HG02588 (cell line): ENCODE measurements around the gene PCLO.

Source experiments
- ATAC-seq: cut with Tn5 transposase; IDR thresholded peaks from one replicate; pipeline ENCODE4 v1.9.1; 2021; ENCODE audit warnings: mild to moderate bottlenecking, moderate library complexity; ENCODE audit not compliant: unreplicated experiment

Gene PCLO

DNA sequence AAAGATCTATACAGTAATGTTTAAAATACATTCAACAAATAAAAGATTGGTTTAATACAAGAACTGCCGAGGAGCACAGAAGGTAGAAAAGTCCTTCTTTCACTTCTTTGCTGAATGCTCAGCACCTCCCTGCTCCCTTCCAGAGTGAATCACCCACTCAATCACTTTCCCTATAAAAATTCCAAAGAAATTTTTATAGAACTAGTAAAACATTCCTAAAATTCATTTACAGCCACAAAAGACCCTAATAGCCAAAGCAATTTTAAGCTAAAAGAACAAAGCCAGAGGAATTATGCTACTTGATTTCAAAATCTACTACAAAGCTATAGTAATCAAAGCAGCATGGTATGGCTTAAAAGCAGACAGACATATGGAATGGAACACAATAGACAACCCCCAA, 320.9 kb downstream of the PCLO start:
- ATAC-seq: no peak

DNA sequence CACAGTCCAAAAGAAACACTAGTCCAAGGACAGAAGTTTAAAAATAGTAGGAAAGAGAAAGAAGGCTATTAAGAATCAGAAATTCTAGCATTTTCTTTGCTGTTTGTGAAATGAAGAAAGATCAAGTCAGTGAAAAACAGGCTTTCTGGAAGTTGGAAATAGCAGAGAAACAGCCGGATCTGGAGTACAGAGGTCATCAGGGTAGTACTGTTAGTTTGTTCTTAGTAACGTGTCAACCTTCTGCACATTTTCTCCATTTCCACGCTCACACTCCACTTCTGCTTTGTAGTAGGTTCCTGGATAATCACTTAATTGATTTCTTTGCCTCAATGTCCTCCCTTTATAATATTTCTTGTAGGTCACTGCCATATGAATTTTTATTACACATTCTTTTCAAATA, 322.6 kb downstream of the PCLO start:
- ATAC-seq: no peak

DNA sequence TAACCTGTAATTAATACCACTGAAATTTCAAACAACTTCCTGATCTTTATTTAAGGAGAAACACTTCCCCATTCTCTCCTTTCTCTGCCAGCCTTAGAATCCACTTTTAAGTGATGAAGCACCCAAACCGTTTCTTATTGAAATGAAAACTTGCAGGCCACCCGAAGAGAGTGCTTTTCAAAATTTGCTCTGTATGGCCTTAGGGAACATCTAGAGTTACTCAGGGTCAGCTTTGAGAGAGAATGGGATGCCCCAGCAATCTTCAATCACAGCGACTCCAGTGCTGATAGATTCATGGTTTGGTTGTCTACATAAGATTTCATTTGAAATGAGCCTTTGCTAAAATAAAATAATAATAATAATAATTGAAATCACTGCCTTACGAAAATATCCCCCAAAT, 323.1 kb downstream of the PCLO start:
- no peak for ATAC-seq

GRCh38 chr7:82839063-82839462, 323.6 kb downstream of the PCLO start:
- no peak for ATAC-seq

DNA sequence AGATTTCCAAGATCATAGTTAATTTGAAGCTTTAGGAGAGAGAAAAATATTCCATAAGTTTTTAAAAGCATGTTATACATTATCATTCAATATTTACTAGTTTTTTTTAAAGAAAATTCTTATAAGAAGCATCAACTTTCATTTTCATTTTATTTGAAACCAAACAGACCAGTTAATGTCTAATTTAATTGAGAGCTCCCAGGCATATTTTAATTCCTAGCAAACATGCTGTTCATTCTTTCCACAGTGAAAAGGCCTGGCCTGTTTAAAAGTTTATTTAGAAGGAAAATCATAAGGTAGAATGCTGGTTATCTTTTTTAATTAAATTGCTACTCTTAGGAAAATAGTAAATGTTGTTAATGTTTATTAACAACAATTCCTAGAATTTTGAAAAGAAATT, 324.4 kb downstream of the PCLO start:
- no peak for ATAC-seq

DNA sequence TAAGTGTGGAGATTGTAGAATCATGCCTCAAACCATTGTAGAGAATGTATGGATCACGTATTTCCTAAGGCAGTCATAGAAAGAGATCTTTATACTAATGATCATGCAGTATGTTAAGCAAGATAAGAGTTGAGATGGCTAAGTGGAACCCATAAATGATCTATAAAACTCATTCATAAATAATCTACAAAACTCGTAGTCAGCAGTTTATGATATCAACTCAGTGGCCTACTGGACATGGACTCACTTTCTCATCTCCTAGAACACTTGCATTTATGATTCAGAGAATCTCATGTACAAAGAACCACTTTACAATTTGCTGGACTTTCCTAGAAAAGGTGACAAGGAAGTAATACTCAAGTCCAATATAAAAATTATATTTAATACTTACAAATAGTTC, 339.6 kb downstream of the PCLO start:
- ATAC-seq: no peak

DNA sequence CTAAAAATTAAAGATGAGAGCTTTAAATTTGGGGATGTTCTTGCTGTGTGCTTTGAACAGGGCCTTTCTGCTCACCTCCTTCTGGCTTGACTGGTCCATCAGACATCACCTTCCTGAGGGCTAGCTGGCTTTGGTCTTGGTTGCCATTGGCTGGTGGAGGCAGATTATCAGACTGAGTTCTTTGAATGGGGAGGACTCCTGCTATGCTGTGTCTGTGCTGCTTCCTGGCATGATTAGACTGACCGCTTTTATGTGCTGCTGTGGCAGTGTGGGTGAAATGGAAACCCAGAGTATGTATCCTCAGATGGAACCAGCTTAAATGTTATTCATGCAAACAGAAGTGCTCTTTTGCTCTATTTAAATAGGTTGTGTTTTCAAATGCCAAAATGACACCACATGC, 341.6 kb downstream of the PCLO start:
- ATAC-seq: no peak

DNA sequence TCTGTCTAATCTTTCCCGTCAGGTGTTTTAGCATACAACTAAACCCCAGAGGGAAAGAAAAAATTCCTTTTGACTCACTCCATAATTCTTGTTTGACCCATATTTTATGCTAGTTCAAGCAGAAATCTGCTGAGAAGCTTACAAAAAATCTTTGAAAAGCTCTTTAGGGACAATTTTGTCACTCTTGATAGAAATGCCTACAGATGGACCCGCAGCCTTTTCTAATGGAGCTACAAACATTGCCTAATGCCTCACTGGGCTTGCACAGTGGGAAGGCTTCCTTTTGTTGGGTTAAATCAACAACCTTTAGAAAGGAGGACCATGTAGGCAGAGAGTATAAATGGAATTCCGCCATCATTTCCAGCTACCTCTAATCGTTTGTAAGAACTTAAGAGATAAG, 344.5 kb downstream of the PCLO start:
- ATAC-seq: no peak

DNA sequence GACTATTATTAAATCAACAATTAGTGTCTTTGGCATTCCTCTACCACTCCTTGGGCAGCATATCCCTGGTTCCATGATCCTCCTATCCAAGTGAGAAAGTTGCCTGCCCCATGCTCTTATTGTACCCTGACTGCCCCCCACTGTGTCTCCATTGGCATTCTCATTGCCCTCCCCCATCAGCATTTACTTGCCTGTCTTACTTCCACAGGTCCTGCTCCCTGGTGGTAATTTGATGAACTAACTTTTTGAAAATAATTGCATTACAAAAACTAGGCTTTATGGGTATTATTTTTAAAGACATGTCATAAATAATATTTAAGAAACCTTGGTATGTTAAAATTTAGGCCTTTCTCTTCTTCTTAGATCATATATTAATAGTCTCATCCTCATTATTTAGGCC, 346.4 kb downstream of the PCLO start:
- ATAC-seq: no peak

DNA sequence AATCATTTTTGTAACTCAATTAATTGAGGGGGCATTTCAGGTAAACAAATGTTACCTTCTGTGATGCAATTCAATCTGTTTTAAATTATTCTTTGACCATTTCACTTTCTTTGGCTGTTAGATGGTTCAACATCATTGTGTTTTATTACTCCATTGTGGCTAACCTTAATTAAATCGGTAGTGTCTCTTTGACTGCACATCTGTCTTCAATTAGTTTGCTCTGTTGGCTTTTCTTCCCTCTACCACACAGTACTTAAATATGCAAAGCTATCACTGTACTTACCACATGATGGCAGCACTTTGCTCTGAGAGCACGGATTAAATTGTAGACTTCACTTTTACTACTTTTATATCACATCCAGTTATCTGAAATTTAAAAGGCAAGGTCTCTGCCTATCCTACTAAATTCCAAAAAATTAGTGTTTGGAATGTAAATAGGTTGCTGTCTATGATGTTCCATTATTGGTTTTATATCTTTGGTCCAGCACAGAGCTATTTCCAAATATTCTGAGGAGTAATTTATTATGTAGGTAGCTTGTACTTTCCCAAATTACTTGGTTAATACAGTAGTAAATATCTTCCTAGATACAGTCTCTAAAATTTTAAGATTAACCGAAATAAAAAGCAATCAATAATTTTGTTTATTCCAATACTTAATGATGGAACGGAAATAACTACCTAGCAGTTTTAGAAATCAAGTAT, 352.0 kb downstream of the PCLO start:
- no peak for ATAC-seq

DNA sequence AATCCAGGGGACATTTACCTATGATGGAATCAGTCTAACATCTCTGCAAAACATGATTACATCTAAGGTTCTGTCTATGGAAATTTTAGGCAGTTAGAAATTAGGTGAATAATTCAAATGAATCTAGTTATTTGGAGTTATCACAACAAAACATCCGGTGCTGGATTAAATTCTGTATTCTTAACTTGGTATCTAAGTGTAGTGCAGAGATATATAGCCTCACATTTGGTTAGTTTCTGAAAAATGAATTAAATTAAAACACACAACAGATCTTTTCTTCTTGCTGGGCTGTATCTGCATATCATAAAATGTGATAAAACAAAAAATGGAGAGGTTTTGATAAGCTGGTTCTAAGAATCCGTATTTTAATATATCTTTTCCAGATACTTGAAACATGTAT, 354.1 kb downstream of the PCLO start:
- ATAC-seq: no peak

DNA sequence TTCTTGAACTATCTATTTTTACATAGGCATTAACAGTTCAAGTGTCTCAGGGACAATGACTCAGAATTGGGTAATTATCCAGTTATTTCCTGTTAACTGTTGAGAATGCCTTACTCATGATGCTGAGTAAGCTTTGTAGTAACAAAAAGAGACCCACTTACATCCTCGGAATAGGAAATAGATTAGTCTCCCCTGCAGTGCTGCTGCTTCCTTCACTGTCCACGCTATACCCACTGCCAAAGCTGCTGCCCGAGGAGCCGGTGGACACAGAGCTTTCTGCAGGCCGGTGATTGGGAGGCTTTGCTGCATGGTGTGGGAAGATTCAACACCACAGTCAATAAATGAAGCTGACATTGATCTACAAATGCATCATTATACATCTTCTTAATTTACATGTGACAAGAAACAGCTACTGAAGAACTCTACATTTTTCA, 357.1 kb downstream of the PCLO start:
- ATAC-seq: no peak

DNA sequence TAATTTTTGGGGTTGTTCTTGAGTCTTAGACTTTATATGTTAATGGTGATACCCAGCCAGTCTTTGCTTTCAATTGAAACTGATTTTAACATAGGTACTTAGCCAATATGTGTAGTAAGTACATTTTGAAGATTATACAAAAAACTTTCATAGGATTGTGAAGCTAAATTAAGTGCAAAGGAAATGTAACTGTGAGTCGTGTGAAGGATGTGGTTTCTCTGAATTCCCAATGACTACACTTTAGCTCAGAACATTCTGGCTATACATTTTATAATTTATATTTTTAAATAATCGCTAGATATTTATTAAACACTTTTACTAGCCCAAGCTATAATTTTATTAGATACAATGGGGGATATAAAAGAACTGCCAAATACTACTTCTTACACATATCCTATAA, 359.3 kb downstream of the PCLO start:
- no peak for ATAC-seq

DNA sequence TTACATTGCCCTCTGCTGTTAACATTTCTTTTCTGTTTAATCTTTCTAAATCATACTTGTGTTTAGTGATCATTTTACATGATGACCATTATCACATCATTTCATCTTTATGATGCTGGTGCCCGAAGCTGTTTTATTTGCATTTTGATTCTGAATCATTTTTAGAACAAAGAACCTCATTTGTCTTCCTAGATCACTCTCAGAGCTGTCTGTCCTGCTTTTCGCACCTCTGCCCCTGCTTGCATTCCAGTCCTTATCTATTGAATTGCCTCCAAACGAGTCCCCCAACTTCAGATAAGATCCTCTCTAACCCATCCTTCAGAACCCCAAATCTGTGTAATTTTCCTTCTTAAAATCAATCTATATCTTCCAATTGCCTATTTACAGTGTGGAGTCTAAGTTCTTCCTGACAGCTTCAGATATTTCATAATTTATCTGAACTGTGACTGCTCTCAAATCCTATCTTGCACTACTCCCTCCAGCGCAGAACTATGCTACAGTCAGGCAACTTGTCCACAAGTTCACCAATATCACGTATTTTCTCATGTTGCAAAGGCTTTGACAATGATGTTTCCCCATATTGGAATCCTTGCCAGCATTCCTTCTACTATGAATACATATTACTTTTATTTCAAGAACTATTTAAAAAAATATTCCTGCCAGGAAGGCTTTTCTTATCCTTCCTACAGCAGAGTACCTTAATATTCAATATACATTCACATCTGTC, 372.6 kb downstream of the PCLO start:
- no peak for ATAC-seq

- ATAC-seq: no peak
These were observed 384.7 kb downstream of the PCLO start for GRCh38 chr7:82778021-82778420.

DNA sequence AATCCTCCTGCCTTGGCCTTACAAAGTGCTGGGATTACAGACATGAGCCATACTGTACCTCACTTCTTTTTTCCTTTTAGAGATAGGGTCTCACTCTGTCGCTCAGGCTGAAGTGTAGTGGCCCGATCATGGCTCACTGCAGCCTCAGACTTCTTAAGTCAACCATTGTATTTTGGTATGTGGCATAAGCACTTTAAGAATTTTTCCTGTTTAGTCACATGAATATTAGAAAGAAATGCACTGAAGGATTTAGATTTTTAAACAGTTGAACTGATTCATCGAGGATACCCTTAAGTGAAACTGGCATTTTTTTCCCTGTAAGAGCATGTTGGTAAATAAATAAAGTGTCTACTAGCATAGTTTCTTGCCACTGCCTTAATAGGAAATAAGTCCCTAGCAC, 399.8 kb downstream of the PCLO start:
- ATAC-seq: no peak

GRCh38 chr7:82760831-82761230, 401.9 kb downstream of the PCLO start:
- no peak for ATAC-seq

GRCh38 chr7:82760074-82760473, 402.6 kb downstream of the PCLO start:
- no peak for ATAC-seq

- no peak for ATAC-seq
These were observed 406.8 kb downstream of the PCLO start for GRCh38 chr7:82755705-82756551.

GRCh38 chr7:82750007-82750406, 412.7 kb downstream of the PCLO start:
- ATAC-seq: no peak

- ATAC-seq: no peak
These were observed 416.9 kb downstream of the PCLO start for GRCh38 chr7:82745820-82746219.

- no peak for ATAC-seq
These were observed 417.6 kb downstream of the PCLO start for GRCh38 chr7:82745117-82745516.
